GM18507 (cell line): ENCODE data around the gene TMCC1.

ENCODE experiments used
- DNase-seq: peaks from one replicate; pipeline ENCODE4 v3.0.0; 2011; ENCODE audit warnings: low read depth; ENCODE audit not compliant: insufficient read length; ENCODE audit errors: extremely low spot score
- FAIRE-seq: peaks from 2 replicates; lab custom pipeline; 2011; peaks lifted over from hg19 to GRCh38; lab: Jason Lieb, UNC

TMCC1 gene

GRCh38 chr3:129608087-129608935, 285.2 kb downstream of the TMCC1 start:
- DNase-seq: no peak
- FAIRE-seq: no peak

- no peak for DNase-seq
- no peak for FAIRE-seq
These were observed 286.0 kb downstream of the TMCC1 start for GRCh38 chr3:129607391-129608068.

GRCh38 chr3:129606636-129607390, 286.7 kb downstream of the TMCC1 start, which contains the start of gene PLXND1:
PLXND1 (minus strand) TSS chr3:129606676; CDS start chr3:129606639, 37 bp downstream.
- no peak for FAIRE-seq
- DNase-seq: no peak

- FAIRE-seq (no peak), DNase-seq (no peak)
These were observed 287.4 kb downstream of the TMCC1 start for GRCh38 chr3:129605922-129606635.

GRCh38 chr3:129605203-129605921, 288.1 kb downstream of the TMCC1 start:
- DNase-seq (no peak), FAIRE-seq (no peak)

GRCh38 chr3:129604767-129605166, 288.7 kb downstream of the TMCC1 start:
- DNase-seq (no peak), FAIRE-seq (no peak)

GRCh38 chr3:129603991-129604749, 289.3 kb downstream of the TMCC1 start:
- DNase-seq: no peak
- no peak for FAIRE-seq

GRCh38 chr3:129603561-129603942, 290.0 kb downstream of the TMCC1 start:
- FAIRE-seq: no peak
- DNase-seq: no peak

GRCh38 chr3:129602730-129603560, 290.6 kb downstream of the TMCC1 start:
- FAIRE-seq (no peak), DNase-seq (no peak)

- DNase-seq: no peak
- no peak for FAIRE-seq
These were observed 291.2 kb downstream of the TMCC1 start for GRCh38 chr3:129602309-129602708.

GRCh38 chr3:129601713-129602112, 291.8 kb downstream of the TMCC1 start:
- DNase-seq (no peak), FAIRE-seq (no peak)

GRCh38 chr3:129600348-129600747, 293.2 kb downstream of the TMCC1 start:
- no peak for FAIRE-seq

GRCh38 chr3:129599607-129600006, 293.9 kb downstream of the TMCC1 start:
- FAIRE-seq (no peak), DNase-seq (no peak)

More at GRCh38 chr3:129600348-129600747, 293.2 kb downstream of the TMCC1 start:
- no peak for DNase-seq

GRCh38 chr3:129599073-129599472, 294.4 kb downstream of the TMCC1 start:
- DNase-seq: no peak
- FAIRE-seq: no peak

- no peak for FAIRE-seq
These were observed 295.0 kb downstream of the TMCC1 start for GRCh38 chr3:129598484-129598883.

GRCh38 chr3:129598000-129598381, 295.5 kb downstream of the TMCC1 start:
- DNase-seq: no peak
- no peak for FAIRE-seq

More at GRCh38 chr3:129598484-129598883, 295.0 kb downstream of the TMCC1 start:
- no peak for DNase-seq
